22Rv1 (cell line): ENCODE data around the gene MPPED2.
"Not testable (repeated sequence)": the region's sequence is repeated elsewhere in the genome, so short reads cannot be mapped to it uniquely, and the experiment has no call there.

Experiments used
- H3K27ac ChIP-seq: fragments of 450-650 bp; 2 replicates; pipeline ENCODE4 v1.5.1; 2017
- CTCF ChIP-seq: fragments of 450-650 bp; IDR thresholded peaks from 2 replicates; pipeline ENCODE4 v1.5.1; 2017; ENCODE audit warnings: mild to moderate bottlenecking
- ZFX ChIP-seq: fragments of 450-650 bp; IDR thresholded peaks from 2 replicates; pipeline ENCODE4 v1.6.1; 2017; ENCODE audit warnings: antibody characterized with exemption, borderline replicate concordance

The MPPED2 gene

GRCh38 chr11:30560206-30561106 lies 25.7 kb downstream of the MPPED2 start:
- TF ChIP-seq ZFX (no peak), CTCF (no peak)
- H3K27ac ChIP-seq = no peak overlapping the region

- no peak overlapping the region for H3K27ac ChIP-seq
- TF ChIP-seq ZFX = no peak
- no peak for TF ChIP-seq CTCF
These were observed 27.1 kb downstream of the MPPED2 start for GRCh38 chr11:30559004-30559403.

- not testable (repeated sequence) for H3K27ac ChIP-seq
These were observed 31.6 kb downstream of the MPPED2 start for GRCh38 chr11:30554587-30554986.

- H3K27ac ChIP-seq = no peak overlapping the region
- TF ChIP-seq CTCF = no peak
- TF ChIP-seq ZFX = no peak
These were observed 32.5 kb downstream of the MPPED2 start for GRCh38 chr11:30553521-30554110.

GRCh38 chr11:30552839-30553238 lies 33.3 kb downstream of the MPPED2 start:
- H3K27ac ChIP-seq = no peak overlapping the region
- TF ChIP-seq ZFX (no peak), CTCF (no peak)

GRCh38 chr11:30550022-30550542 lies 36.1 kb downstream of the MPPED2 start:
- H3K27ac ChIP-seq = no peak overlapping the region
- no peak for TF ChIP-seq CTCF
- no peak for TF ChIP-seq ZFX

GRCh38 chr11:30549565-30549964 lies 36.6 kb downstream of the MPPED2 start:
- no peak overlapping the region for H3K27ac ChIP-seq
- TF ChIP-seq CTCF (no peak), ZFX (no peak)
